Caki2 (cell line): ENCODE measurements around the gene ZNF628. TPM values are rescaled to one million over a fixed set of nuclear protein-coding genes. Genes with fewer than 3 reads are reported as not detected.
A peak's percentile ranks its signal among the peaks of the same experiment; 100 is the strongest.

Experiments used
- DNase-seq: peaks from one replicate; pipeline ENCODE4 v3.0.0-alpha.2; 2015; ENCODE audit warnings: low read depth
- in situ Hi-C: cut with HindIII; loops from 2 replicates; pipeline ENCODE4 v1.10.0; 2016; ENCODE audit warnings: low sequenced_read_pairs, low pct_unique_long_range_greater_than_20kb, mixed read lengths
- total RNA-seq: library from RNA; depleted of rRNA; stranded (reverse); fragments of >200 nt; shearing (Covaris generic); gene quantifications from 2 replicates; pipeline ENCODE4 v1.2.3, GENCODE V29; 2014; ENCODE audit warnings: low replicate concordance

The ZNF628 gene
- total RNA-seq, 1 experiment from 2014 or later = 5.3 TPM

DNA sequence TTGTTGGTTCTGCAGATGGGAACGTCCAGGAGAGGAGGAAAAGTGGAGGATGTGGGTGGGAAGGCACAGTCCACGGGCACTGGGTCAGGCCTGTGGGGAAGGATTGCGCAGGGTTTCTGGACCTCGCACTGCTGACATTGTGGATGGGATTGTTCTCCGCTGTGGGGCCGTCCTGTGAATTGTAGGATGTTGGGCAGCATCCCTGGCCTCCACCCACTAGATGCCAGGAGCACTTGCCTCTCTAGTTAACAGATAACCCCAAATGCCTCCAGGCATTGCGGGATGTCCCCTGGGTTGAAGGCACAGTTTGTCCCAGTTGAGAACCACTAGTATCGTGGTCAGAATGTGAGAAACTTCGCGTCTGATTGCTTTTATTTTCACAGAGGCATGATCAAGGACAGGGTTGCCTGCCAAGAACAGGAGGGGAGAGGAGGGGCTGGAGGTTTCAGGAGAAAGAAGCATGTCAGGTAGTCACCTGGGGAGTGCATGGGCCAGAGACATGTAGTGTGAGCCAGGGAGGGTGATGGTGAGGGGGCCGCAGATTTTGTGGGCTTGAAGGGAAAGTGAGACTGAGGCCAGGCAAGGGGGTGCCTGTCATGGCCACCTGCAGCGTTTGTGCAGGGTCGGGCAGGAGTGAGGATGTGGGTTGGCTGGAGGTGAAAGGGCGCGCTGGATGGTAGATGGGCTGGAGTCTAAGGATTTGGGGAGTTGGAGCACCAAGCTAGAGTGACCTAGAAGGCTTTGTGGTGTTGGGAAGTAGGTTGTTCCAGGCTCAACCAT lies 3.2 kb downstream of the ZNF628 start:
- peak; percentile 80 for DNase-seq
- in situ Hi-C loops = no loop called here

DNA sequence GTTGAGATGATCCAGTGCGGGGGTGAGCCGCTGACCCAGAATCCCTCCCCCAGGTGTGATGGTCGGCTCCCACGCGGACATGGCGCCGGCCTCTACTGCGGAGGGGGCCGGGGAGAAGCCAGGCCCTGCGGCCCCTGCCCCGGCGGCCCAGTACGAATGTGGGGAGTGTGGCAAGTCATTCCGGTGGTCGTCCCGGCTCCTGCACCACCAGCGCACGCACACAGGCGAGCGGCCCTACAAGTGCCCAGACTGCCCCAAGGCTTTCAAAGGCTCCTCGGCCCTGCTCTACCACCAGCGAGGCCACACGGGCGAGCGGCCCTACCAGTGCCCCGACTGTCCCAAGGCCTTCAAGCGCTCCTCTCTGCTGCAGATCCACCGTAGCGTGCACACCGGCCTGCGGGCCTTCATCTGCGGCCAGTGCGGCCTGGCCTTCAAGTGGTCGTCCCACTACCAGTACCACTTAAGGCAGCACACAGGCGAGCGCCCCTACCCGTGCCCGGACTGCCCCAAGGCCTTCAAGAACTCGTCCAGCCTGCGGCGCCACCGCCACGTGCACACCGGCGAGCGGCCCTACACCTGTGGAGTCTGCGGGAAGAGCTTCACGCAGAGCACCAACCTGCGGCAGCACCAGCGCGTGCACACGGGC lies 4.9 kb downstream of the ZNF628 start:
- in situ Hi-C loops = no loop called here

GRCh38 chr19:55481794-55482155 lies 5.4 kb downstream of the ZNF628 start:
- in situ Hi-C loops = no loop called here

More for the DNA sequence above, 4.9 kb downstream of the ZNF628 start:
- DNase-seq = no peak

DNA sequence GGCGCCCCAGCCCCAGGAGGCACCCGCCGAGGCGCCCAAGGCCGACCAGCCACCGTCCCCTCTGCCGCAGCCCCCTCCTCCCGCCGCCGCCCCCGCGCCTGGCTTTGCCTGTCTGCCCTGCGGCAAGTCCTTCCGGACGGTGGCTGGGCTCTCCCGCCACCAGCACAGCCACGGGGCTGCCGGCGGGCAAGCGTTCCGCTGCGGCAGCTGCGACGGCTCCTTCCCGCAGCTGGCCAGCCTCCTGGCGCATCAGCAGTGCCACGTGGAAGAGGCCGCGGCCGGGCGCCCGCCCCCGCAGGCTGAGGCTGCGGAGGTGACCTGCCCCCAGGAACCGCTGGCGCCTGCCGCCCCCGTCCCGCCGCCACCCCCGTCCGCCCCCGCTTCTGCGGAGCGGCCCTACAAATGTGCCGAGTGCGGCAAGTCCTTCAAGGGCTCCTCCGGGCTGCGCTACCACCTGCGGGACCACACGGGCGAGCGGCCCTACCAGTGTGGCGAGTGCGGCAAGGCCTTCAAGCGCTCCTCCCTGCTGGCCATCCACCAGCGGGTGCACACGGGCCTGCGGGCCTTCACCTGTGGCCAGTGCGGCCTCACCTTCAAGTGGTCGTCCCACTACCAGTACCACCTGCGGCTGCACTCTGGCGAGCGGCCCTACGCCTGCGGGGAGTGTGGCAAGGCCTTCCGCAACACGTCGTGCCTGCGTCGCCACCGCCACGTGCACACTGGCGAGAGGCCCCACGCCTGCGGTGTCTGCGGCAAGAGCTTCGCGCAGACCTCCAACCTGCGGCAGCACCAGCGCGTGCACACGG lies 5.9 kb downstream of the ZNF628 start:
- DNase-seq = no peak
- in situ Hi-C loops = no loop called here

More at GRCh38 chr19:55481794-55482155, 5.4 kb downstream of the ZNF628 start:
- DNase-seq = no peak

- in situ Hi-C loops = no loop called here
- no peak for DNase-seq
These were observed 6.7 kb downstream of the ZNF628 start for GRCh38 chr19:55482967-55483705.

DNA sequence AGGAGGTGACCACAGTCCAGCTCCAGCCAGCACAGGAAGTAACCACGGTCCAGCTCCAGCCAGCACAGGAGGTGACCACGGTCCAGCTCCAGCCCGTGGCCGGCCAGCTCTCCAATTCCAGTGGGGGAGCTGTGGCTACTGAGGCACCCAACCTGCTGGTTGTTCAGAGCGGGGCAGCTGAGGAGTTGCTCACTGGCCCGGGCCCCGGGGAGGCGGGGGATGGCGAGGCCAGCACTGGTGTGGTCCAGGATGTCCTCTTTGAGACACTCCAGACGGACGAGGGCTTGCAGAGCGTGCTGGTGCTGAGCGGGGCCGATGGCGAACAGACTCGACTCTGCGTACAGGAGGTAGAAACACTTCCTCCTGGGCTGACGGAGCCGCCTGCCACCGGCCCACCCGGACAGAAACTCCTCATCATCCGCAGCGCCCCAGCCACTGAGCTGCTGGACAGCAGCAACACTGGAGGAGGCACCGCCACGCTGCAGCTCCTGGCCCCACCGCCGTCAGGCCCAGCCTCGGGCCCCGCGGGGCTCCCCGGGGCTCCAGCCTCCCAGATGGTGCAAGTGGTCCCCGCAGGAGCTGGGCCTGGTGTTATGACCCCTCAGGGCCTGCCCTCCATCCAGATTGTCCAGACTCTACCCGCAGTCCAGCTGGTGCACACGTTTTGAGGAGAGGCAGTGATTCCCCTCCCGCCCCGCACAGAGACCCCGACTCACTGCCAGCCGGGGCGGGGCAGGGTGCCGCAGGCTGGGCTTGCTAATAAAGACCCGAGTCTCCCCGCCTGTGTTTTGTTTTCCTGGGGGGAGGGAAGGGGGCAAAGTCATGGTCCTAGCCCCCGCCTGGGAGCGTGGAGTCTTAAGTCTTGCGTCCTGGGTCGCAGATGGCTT lies 7.5 kb downstream of the ZNF628 start:
- in situ Hi-C loops = no loop called here
- no peak for DNase-seq

DNA sequence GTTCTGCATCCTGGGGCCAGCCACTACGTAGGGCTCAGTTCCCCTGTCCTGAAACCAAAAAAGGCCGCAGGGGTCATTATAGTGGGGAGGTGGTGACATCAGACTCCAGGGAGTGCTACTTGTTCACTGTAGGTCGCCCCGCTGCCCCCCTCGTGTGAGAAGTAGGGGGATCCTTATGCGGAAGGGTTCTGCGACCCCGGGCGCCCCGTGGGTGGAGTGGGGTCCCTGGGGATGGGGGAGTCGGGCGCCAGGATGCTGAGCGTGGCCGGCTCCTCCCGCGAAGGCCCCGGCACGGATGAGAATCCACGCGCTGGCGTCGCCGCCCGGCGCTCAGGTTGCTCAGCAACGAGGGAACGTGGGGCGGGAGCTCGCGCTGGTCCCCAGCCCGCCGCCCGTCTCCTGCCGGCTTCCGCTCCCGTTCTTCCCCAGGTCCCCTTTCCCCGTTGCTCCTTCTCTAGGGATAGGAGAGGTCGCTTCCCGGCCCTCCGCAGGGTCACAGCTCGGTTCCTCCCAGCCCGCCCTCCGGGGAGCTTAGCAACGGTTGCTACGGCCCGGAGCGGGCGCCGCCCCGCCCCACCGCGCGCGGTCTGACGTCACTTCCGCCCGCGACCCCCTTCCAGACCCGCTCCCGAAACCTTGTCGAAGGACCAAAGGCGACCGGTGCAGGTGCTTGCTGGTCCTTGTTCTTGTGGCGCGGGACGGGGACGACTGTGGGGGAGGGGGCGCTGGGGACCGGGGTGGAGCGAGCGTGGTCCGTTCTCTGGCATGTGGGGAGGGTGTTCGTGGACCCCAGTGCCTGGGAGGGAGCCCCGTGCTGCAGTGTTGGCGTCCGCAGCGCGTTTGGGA lies 8.4 kb downstream of the ZNF628 start, which contains the start of gene NAT14:
Gene NAT14 (plus strand): TSS at position 596 of the 846 bp plus-strand sequence. CDS start 521 bp downstream, outside the sequence.
- in situ Hi-C loops = no loop called here
- DNase-seq = peak; percentile 74

GRCh38 chr19:55485439-55486011 lies 9.1 kb downstream of the ZNF628 start:
- DNase-seq = no peak
- in situ Hi-C loops = no loop called here

GRCh38 chr19:55486043-55486970 lies 9.9 kb downstream of the ZNF628 start:
- peak; percentile 36 for DNase-seq
- in situ Hi-C loops = no loop called here

GRCh38 chr19:55486971-55487923 lies 10.8 kb downstream of the ZNF628 start:
- in situ Hi-C loops = no loop called here
- peak; percentile 79 for DNase-seq

GRCh38 chr19:55487924-55488687 lies 11.7 kb downstream of the ZNF628 start, which contains the start of gene SSC5D:
Gene SSC5D (plus strand): TSS chr19:55488436. CDS start chr19:55488590, 154 bp downstream.
- in situ Hi-C loops = no loop called here
- DNase-seq = no peak

GRCh38 chr19:55488986-55489710 lies 12.7 kb downstream of the ZNF628 start:
- DNase-seq = no peak
- in situ Hi-C loops = no loop called here
